Measurements from ENCODE around the gene SZRD1.

DNA sequence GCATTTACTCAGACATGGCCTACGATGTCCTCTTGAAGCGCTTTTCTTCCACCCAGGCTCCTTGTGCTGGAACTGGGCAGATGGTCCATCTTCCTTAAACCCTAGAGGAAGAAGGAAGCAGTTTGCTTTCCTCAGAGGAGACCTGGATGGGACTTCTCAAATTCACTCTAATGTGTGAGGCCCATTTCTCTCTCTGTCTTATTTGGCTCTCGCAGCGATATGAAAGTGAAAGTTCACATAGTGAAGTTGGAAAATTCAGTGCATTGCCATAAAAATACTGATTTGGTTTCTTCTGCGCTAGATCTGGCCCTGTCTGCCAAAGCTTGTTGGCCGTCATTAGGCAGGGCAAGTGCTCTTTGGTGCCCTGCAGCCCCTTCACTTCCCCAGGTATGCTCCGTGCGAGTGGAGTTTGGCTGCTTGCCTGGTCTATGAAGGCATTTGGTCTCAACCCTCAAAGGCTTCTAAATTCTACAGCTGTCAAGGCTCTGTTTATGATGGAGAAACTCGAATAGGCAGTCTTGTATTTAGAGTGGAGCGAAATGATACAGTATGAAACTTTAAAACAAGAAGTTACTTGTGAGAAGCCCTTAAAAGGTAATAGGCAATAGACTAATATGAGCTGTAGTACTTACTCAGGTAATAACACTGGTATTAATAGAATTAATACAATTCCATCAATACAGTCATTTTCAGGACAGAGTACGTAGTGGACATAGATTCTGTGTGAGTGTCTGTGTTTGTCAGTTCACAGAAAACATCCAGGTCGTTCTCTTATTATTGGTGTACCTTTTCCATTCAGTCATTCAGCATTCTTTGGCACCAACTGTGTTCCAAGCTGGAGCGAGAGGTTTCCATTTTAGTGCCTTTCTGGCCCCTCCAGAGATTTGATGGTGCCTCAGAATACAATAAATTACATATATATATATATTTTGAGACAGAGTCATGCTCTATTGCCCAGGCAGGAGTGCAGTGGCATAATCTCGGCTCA, 20.5 kb downstream of the SZRD1 start:
- TF ChIP-seq POLR2A (IDR thresholded peaks at IDR 0.05) (no peak), POLR2AphosphoS5 (IDR thresholded peaks at IDR 0.05) (no peak)
- TF ChIP-seq, protein P1, sequence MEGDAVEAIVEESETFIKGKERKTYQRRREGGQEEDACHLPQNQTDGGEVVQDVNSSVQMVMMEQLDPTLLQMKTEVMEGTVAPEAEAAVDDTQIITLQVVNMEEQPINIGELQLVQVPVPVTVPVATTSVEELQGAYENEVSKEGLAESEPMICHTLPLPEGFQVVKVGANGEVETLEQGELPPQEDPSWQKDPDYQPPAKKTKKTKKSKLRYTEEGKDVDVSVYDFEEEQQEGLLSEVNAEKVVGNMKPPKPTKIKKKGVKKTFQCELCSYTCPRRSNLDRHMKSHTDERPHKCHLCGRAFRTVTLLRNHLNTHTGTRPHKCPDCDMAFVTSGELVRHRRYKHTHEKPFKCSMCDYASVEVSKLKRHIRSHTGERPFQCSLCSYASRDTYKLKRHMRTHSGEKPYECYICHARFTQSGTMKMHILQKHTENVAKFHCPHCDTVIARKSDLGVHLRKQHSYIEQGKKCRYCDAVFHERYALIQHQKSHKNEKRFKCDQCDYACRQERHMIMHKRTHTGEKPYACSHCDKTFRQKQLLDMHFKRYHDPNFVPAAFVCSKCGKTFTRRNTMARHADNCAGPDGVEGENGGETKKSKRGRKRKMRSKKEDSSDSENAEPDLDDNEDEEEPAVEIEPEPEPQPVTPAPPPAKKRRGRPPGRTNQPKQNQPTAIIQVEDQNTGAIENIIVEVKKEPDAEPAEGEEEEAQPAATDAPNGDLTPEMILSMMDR (IDR thresholded peaks at IDR 0.05), result no peak

Data from gastroesophageal sphincter (tissue), 3 donors.